H9 (cell line): ENCODE measurements around the gene DOCK10. TPM values are rescaled to one million over a fixed set of nuclear protein-coding genes. Genes with fewer than 3 reads are reported as not detected.

ENCODE experiments used
- DNase-seq: peaks from one replicate; pipeline ENCODE4 v3.0.0-alpha.2; 2017
- H2AFZ ChIP-seq: one replicate; pipeline ENCODE4 v1.6.1; 2013; ENCODE audit warnings: mild to moderate bottlenecking, low read length, control low read depth, moderate library complexity
- H2AK5ac ChIP-seq: 2 replicates; pipeline ENCODE4 v1.6.1; 2013; ENCODE audit warnings: low read length, control low read depth, mixed read lengths; ENCODE audit not compliant: insufficient read length
- H2BK120ac ChIP-seq: one replicate; pipeline ENCODE4 v1.6.1; 2013; ENCODE audit warnings: low read depth, mild to moderate bottlenecking, low read length, control low read depth, inconsistent platforms; ENCODE audit not compliant: poor library complexity, severe bottlenecking
- H2BK12ac ChIP-seq: 2 replicates; pipeline ENCODE4 v1.6.1; 2013; ENCODE audit warnings: low read length, control low read depth, mixed read lengths, low read depth; ENCODE audit not compliant: insufficient read length
- H2BK15ac ChIP-seq: 2 replicates; pipeline ENCODE4 v1.6.1; 2013; ENCODE audit warnings: low read depth, low read length, control low read depth
- H2BK20ac ChIP-seq: one replicate; pipeline ENCODE4 v1.6.1; 2013; ENCODE audit warnings: low read depth, mild to moderate bottlenecking, low read length, control low read depth, inconsistent platforms; ENCODE audit not compliant: poor library complexity, severe bottlenecking
- H2BK5ac ChIP-seq: 2 replicates; pipeline ENCODE4 v1.6.1; 2013; ENCODE audit warnings: low read length, control low read depth, mixed read lengths; ENCODE audit not compliant: insufficient read length
- H3K14ac ChIP-seq: 2 replicates; pipeline ENCODE4 v1.6.1; 2013; ENCODE audit warnings: low read length, control low read depth; ENCODE audit not compliant: insufficient read depth
- H3K18ac ChIP-seq: 2 replicates; pipeline ENCODE4 v1.6.1; 2013; ENCODE audit warnings: low read depth, mild to moderate bottlenecking, mixed read lengths, low read length, control low read depth; ENCODE audit not compliant: insufficient read length
- H3K23ac ChIP-seq: 2 replicates; pipeline ENCODE4 v1.6.1; 2013; ENCODE audit warnings: low read length, control low read depth, mixed read lengths, low read depth; ENCODE audit not compliant: insufficient read length
- H3K23me2 ChIP-seq: 2 replicates; pipeline ENCODE4 v1.6.1; 2013; ENCODE audit warnings: low read depth, mild to moderate bottlenecking, mixed read lengths, low read length, control low read depth; ENCODE audit not compliant: insufficient read length, poor library complexity, severe bottlenecking
- H3K27ac ChIP-seq: 2 replicates; pipeline ENCODE4 v1.5.1; 2013; ENCODE audit warnings: low read length, control low read depth, mixed read lengths, low read depth; ENCODE audit not compliant: insufficient read length
- H3K27me3 ChIP-seq: 2 replicates; pipeline ENCODE4 v1.6.1; 2013; ENCODE audit warnings: low read length, control low read depth, inconsistent platforms; ENCODE audit not compliant: insufficient read depth
- H3K4ac ChIP-seq: 2 replicates; pipeline ENCODE4 v1.6.1; 2013; ENCODE audit warnings: low read depth, mild to moderate bottlenecking, control low read depth, inconsistent platforms, low read length, moderate library complexity
- H3K4me1 ChIP-seq: 2 replicates; pipeline ENCODE4 v1.6.1; 2013; ENCODE audit warnings: low read length, control low read depth, inconsistent platforms; ENCODE audit not compliant: insufficient read depth
- H3K4me2 ChIP-seq: 2 replicates; pipeline ENCODE4 v1.6.1; 2013; ENCODE audit warnings: low read length, control low read depth, mixed read lengths; ENCODE audit not compliant: insufficient read length, insufficient read depth
- H3K56ac ChIP-seq: 2 replicates; pipeline ENCODE4 v1.6.1; 2013; ENCODE audit warnings: low read depth, mild to moderate bottlenecking, mixed read lengths, low read length, control low read depth; ENCODE audit not compliant: insufficient read length
- H3K79me1 ChIP-seq: 2 replicates; pipeline ENCODE4 v1.6.1; 2013; ENCODE audit warnings: low read depth, mild to moderate bottlenecking, moderate library complexity, low read length, control low read depth, inconsistent platforms; ENCODE audit not compliant: insufficient read depth, poor library complexity, severe bottlenecking
- H3K79me2 ChIP-seq: 2 replicates; pipeline ENCODE4 v1.6.1; 2013; ENCODE audit warnings: low read length, control low read depth, inconsistent platforms; ENCODE audit not compliant: insufficient read depth
- H3K9ac ChIP-seq: 2 replicates; pipeline ENCODE4 v1.6.1; 2013; ENCODE audit warnings: low read length, control low read depth, mixed read lengths; ENCODE audit not compliant: insufficient read length; ENCODE audit errors: extremely low read depth
- H3K9me3 ChIP-seq: one replicate; pipeline ENCODE4 v1.6.1; 2013; ENCODE audit warnings: low read depth, low read length, inconsistent platforms; ENCODE audit not compliant: control insufficient read depth
- H3T11ph ChIP-seq: one replicate; pipeline ENCODE4 v1.6.1; 2013; ENCODE audit warnings: mild to moderate bottlenecking, low read length, control low read depth, inconsistent platforms
- H4K20me1 ChIP-seq: one replicate; pipeline ENCODE4 v1.6.1; 2013; ENCODE audit not compliant: control insufficient read depth, insufficient read length, insufficient read depth
- H4K5ac ChIP-seq: 2 replicates; pipeline ENCODE4 v1.6.1; 2013; ENCODE audit warnings: low read depth, mild to moderate bottlenecking, mixed read lengths, low read length, control low read depth; ENCODE audit not compliant: insufficient read length
- H4K8ac ChIP-seq: replicated peaks from 2 replicates; pipeline ENCODE4 v1.6.1; 2013; ENCODE audit warnings: low read length, control low read depth, mixed read lengths, low read depth; ENCODE audit not compliant: insufficient read length
- H4K91ac ChIP-seq: 2 replicates; pipeline ENCODE4 v1.6.1; 2013; ENCODE audit warnings: low read depth, mild to moderate bottlenecking, moderate library complexity, mixed read lengths, low read length, control low read depth; ENCODE audit not compliant: insufficient read length
- H3K27ac Mint-ChIP-seq, 3 experiments: 2 replicates in 2 of 3; 3 replicates in 1 of 3; pipeline ENCODE4 v1.8.0; 2020 to 2021; ENCODE audit warnings: mixed read lengths in 3 of 3, mild to moderate bottlenecking in 1 of 3, moderate library complexity in 1 of 3
- H3K27me3 Mint-ChIP-seq: 2 replicates; pipeline ENCODE4 v1.8.0; 2021; ENCODE audit warnings: low read depth, mild to moderate bottlenecking, moderate library complexity, mixed read lengths
- H3K36me3 Mint-ChIP-seq, 3 experiments: 2 replicates in 2 of 3; 3 replicates in 1 of 3; pipeline ENCODE4 v1.8.0; 2020 to 2021; ENCODE audit warnings: low read depth in 3 of 3, mixed read lengths in 3 of 3; ENCODE audit not compliant: insufficient read depth in 1 of 3
- H3K4me1 Mint-ChIP-seq, 2 experiments: 2 replicates each; pipeline ENCODE4 v1.8.0; 2020; ENCODE audit warnings: mixed read lengths in 2 of 2
- H3K4me3 Mint-ChIP-seq, 2 experiments: 2 replicates in 1 of 2; 3 replicates in 1 of 2; pipeline ENCODE4 v1.8.0; 2020 to 2021; ENCODE audit warnings: mild to moderate bottlenecking in 2 of 2, mixed read lengths in 2 of 2, moderate library complexity in 1 of 2
- H3K9me3 Mint-ChIP-seq, 2 experiments: 2 replicates in 1 of 2; 3 replicates in 1 of 2; pipeline ENCODE4 v1.8.0; 2020; ENCODE audit warnings: mild to moderate bottlenecking in 2 of 2, mixed read lengths in 2 of 2, moderate library complexity in 1 of 2
- CTCF ChIP-seq: fragments of 200-600 bp; sonication (generic); conservative IDR thresholded peaks from 3 replicates; pipeline ENCODE4 v1.8.0; 2021; ENCODE audit warnings: antibody characterized with exemption, mild to moderate bottlenecking
- WGBS: extraction: QIAGEN DNeasy Blood & Tissue Kit; methylation state at CpG from one replicate; pipeline ENCODE4 v1.1.7; 2013; ENCODE audit warnings: missing lambda C conversion rate, low lambda C conversion rate, mixed read lengths; ENCODE audit not compliant: insufficient read length; ENCODE audit errors: extremely low coverage; 5-methylcytosine and 5-hydroxymethylcytosine counted together
- total RNA-seq: library from RNA; stranded (reverse); gene quantifications from 2 replicates; pipeline ENCODE4 v1.2.1, GENCODE V29; 2021

Gene DOCK10
- total RNA-seq, 1 experiment from 2014 or later = 0.79 TPM

GRCh38 chr2:224837558-224837957 lies 204.7 kb downstream of the DOCK10 start:
- Histone ChIP-seq H3K14ac (no peak overlapping the region), H3K4ac (no peak overlapping the region), H2BK5ac (no peak overlapping the region), H2BK120ac (no peak overlapping the region), H3K4me2 (no peak overlapping the region), H3K18ac (no peak overlapping the region), H3K23me2 (no peaks in the 10 kb centered on the region), H2BK15ac (no peak overlapping the region), H3K27me3 (no peaks in the 10 kb centered on the region), H3K56ac (no peak overlapping the region), H4K5ac (no peak overlapping the region), H3K27ac (no peak overlapping the region), H2BK12ac (no peak overlapping the region), H4K91ac (no peak overlapping the region), H3K9me3 (no peaks in the 10 kb centered on the region), H3K79me2 (no peaks in the 10 kb centered on the region), H2BK20ac (no peak overlapping the region), H4K20me1 (no peaks in the 10 kb centered on the region), H3K9ac (no peak overlapping the region), H3T11ph (no peak overlapping the region), H3K23ac (no peak overlapping the region), H2AK5ac (no peak overlapping the region), H4K8ac (no peak overlapping the region), H3K79me1 (no peaks in the 10 kb centered on the region), H2AFZ (no peak overlapping the region), H3K4me1 (no peaks in the 10 kb centered on the region)
- no peaks in the 10 kb centered on the region for H3K4me1 Mint-ChIP-seq
- DNase-seq = no peak
- H3K9me3 Mint-ChIP-seq = peaks cover 0 to 3% of the 10 kb centered on the region in 2 experiments; a peak in 1 of 5 replicates
- no peak for TF ChIP-seq CTCF
- no peaks in the 10 kb centered on the region; a peak in 1 of 7 replicates for H3K36me3 Mint-ChIP-seq
- no CpG with 5 or more reads among the region's 3 CpGs for WGBS
- H3K4me3 Mint-ChIP-seq = no peak overlapping the region
- H3K27ac Mint-ChIP-seq = no peak overlapping the region
- peaks cover 4% of the 10 kb centered on the region for H3K27me3 Mint-ChIP-seq
